ENCODE results near the gene APPL2. TPM values are rescaled to one million over a fixed set of nuclear protein-coding genes. Genes with fewer than 3 reads are reported as not detected.

The APPL2 gene, protein sequence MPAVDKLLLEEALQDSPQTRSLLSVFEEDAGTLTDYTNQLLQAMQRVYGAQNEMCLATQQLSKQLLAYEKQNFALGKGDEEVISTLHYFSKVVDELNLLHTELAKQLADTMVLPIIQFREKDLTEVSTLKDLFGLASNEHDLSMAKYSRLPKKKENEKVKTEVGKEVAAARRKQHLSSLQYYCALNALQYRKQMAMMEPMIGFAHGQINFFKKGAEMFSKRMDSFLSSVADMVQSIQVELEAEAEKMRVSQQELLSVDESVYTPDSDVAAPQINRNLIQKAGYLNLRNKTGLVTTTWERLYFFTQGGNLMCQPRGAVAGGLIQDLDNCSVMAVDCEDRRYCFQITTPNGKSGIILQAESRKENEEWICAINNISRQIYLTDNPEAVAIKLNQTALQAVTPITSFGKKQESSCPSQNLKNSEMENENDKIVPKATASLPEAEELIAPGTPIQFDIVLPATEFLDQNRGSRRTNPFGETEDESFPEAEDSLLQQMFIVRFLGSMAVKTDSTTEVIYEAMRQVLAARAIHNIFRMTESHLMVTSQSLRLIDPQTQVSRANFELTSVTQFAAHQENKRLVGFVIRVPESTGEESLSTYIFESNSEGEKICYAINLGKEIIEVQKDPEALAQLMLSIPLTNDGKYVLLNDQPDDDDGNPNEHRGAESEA
- 112 TPM for total RNA-seq

DNA sequence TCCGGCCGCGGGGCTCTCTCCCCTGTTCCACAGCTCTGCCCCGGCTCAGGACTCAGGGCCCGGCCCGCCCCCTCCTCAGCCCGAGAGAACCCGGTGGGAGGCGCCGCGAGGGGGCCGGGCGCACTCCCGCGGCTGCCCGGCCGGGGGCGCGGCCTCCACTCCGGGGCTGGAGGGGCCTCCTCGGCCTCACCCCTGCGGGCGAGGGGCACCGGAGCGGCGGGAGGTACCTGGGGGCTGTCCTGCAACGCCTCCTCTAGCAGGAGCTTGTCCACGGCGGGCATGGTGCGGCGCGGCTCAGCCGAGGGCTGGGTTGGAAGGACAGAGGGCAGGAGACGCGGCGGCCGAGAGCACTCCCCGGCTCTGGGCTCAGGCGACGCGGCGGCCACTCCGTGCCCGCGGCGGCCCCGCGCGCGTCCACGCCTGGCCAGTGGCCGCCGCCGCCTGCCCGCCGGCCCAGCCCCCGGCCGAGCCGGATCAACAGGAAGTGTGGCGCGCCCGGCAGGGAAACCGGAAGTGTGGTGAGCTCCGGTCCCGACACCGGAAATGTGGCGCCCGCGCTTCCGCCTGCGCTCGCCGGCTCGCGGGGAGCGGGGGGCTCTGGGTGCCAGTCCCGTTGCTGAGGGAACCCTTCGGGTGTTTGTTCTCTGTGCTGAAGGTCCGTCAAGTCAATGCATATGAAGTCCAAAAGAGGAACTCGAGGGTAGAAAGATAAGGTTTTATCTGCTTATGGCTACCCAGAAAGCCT is at the start of gene APPL2:
APPL2 (minus strand) TSS at position 443 of the 745 bp plus-strand sequence; CDS start at position 281, 162 bp downstream.
- peak; percentile 90 for DNase-seq (ENCODE audit: low spot score)

DNA sequence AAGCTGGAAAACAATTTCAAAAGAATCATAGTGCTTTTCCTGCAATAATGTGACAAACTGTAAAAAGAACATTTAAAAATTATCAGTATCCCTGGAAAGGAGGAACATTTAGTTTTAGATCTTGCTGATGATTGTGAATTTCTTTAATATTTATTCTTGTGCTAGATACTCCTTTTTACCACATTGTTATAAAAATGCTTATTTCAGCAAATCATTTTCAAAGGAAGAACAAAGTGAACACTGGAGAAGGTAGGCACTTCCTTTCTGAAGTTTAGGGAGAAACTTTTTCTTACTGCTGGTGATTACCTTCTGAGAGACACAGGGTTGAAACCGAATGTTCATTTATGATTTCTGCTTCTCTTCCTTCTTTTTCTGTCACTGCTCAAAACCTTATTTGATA is 49.4 kb upstream of the APPL2 start:
- no peak for DNase-seq (ENCODE audit: low spot score)

DNA sequence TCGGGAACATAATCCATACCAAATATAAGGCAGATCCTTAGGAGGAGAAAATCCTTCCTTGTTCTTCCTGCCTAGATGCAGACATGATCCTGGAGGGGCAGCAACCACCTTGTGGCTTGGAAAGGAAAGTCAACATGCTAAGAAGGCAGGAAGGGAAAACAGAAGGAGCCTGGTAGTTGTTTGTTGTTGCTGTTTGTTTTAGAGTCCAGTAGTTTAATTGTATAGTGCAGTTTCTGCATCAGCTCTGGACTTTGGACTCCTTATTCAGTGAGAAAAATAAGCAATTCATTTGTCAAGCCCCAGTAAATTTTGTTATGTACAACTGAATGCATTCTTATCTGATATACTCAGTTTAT is 45.7 kb upstream of the APPL2 start:
- peak; percentile 30 for DNase-seq (ENCODE audit: low spot score)

DNA sequence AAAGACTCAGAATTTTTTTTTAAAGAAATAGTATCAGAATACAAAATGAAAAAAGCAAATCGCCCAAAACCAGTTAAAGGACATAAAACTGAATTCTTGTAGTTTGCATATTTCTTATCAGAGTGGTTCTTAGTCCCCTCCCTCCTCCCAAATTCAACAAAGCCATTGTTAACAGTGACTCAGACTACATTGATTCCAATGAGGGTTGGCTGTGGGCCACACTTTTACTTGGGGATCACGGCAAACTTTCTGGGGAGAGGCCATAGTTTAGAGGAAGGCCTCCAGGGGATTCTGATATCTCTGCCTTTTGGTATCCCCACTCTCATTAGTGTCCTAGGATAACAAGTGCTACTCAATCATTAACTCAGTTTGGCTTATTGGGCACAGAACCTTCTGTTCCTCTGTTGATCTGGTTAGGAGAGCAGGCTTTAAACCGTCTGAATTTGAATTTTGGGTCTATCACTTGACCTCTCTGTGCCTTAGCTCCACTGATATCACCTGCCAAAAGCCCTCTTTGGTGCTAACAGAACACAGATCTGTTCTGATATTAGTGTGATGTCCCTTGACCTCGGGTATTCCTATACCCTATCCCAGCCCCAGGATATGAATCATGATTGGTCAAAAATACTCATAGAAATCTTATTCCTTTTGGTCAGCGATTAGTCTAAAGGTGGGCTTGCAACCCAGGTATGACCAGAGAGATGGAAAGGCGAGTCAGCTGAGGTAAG is 45.2 kb upstream of the APPL2 start:
- peak; percentile 68 for DNase-seq (ENCODE audit: low spot score)

DNA sequence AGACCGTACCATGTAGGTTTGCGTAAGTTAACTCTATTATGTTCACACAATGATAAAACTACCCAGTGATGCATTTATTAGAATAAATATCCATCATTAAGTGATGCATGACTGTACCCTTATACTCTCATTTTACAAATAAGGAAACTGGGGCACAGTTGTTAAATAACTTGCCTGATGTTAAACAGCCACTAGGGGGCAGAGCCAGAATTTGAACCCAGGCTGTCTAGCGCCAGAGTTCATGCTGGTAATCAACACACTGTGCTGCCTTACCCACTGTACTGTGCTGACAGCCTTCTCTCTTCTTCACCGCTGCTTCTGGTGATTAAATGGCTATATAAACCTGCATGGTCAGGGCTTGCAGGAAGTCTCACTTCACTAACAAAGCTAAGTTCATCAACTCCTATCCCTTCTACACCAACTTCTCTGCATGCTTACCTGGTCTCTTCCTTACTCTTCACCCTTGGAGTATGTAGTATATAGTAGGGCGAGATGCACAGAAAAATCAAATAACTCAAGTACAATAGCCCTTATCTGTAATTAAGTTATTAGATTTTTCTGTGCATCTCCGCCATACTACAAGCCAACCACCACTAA is 43.6 kb upstream of the APPL2 start:
- peak; percentile 27 for DNase-seq (ENCODE audit: low spot score)

DNA sequence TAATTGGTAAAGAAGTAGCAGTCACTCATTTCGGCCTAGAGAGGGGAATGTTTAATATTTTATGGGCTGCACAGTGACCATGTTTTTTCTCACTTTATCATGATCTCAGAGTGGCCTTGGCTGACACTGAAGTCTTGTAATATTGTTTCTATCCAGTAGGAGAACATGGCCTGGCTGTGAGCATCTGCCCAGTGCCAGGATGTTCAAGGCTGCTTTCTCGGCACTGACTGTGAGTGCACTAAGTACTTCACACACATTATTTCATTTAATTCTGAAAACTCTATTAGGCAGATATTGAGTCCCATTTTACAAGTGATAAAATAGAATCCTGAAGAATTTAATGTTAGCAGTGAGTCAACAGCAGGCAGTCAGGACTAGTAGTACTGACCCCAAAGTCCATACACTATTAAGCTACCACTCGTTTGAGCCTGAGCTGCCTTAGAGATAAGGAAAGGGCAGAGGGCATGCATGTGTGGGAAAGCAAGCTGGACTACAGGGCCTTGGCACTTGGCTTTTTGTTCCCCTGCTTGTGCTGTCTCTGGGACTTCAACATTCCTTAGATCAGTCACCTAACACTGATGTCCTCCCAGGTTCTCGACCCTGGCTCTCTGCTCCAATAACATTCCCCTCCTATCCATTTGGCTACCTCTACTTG is 42.2 kb upstream of the APPL2 start:
- peak; percentile 42 for DNase-seq (ENCODE audit: low spot score)

DNA sequence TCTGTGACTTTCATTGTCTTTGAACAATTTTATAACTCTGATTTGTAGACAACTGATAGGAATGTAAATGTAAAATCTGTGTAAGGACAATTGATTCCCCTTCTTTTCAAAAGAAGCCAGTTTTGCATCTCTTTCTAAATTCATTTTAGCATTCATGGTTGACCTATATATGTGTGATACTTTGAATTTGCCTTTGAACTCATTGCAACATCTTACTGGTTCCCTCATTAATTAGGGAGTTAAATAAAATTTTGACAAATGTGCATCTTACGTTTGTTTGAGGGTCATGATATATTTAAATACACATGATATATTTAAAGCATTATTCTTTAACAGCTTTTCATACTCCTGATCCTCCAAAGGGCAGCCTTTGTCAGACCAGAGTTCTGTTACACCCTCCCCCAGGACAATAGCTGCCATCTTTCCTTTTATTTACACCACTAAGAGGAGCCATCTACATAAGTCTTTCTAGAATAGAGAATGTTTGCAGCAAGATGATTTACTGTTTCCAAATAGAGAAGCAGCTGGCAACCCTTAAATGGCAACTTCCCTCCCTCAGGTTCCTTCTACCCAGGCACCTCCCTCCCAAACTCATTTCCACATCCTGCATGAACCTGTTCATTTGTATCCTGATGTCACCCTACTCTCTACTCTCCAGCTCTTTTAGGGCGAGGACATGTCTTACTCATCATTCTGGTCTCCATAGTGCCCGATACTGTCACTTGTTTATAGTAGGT is 40.2 kb upstream of the APPL2 start:
- no peak for DNase-seq (ENCODE audit: low spot score)

DNA sequence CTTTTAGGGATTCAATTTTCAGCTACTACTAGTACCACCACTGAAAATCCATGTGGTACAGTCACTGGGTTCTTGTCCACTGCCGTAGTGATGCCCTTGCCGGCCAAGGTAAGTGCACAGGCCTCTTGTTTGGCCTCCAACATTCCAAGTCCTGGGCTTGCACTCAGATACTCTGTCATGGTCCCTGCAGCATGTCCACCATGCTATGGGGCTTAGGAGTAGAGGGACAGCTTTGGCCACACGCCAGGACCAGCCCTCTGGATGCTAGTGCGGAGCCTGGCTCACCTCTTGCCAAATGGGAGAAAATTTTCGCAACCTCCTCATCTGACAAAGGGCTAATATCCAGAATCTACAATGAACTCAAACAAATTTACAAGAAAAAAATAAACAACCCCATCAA is 38.6 kb upstream of the APPL2 start:
- DNase-seq (ENCODE audit: low spot score), result no peak

DNA sequence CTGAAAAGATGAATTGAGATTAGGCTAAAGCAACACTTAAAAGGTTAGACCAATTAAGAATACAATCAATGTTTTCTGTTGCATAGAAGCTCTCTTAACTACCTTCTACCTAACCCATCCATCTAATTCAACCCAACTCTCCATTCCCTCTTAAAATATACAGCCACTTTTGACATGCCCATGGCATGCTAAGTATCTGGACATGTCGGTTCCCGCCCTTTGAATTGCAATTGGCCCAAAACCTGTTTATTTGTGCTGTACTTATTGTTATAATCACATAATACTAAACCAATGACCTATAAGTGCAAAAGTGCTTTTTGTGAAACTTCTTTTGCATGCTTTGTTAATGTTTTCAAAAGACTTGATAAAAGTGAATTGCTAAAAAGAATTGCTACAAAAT is 37.6 kb upstream of the APPL2 start:
- no peak for DNase-seq (ENCODE audit: low spot score)

DNA sequence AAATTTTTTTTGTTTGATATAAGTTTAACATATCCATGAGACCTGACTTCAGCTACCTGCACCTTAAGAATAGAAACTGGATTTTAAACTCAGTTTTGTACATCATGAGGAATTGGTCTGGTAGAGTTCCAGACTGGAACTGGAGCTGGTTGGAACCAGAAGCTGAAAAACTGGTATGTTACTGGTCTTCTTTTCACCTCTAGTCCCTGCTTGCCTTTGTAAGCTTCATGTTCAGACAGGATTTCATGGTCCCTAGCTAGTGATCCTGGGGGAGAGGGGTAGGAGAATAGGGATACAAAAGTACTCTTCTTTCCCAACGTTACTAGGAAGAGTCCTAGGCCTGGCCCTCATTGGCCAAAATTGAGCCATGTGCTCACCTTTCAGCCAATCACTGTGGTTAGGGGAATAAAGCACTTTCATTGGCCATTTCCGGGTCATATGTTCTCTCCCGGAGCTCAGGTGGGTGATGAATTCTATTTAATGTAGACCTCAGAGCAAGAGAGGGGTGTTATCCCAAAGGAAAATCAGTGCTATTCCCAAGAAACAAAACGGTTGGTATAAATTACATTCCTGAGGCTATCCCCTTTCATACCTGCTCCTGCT is 36.9 kb upstream of the APPL2 start:
- no peak for DNase-seq (ENCODE audit: low spot score)

DNA sequence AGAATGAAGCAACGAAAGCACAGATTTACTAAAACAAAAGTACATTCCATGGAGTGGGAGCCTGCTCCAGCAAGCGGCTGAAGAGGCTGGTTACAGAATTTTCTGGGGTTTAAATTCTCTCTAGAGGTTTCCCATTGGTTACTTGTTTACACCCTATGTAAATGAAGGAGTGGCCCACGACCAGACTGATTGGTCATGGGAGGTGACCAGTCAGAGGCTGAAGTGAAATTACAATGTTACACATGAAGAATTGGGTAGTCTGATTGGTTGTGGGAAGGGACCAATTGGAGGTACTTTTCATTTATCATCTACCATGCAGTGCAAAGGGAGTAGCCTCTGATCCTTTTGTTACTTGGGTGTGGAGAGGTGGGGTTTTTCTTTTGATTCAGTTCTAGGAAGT is 36.2 kb upstream of the APPL2 start:
- no peak for DNase-seq (ENCODE audit: low spot score)

DNA sequence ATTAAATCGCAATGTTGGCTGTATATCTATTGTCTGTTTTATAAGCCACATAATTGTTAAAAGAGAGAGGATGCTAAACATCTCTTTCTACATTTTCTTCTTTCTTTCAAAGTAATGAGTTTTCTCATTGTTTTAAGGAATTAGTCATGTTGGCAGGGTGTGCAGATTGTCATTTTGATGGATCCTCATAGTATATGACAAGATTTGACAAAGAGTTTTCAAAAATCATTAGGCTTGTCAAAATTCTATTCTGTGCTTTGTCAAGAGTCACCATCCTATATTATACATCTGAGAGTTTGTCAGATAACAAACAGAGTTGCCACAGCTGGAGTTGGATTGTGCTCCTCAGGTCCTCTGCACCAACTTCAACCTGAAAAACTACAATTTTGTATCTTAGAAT is 35.4 kb upstream of the APPL2 start:
- DNase-seq (ENCODE audit: low spot score), result no peak

DNA sequence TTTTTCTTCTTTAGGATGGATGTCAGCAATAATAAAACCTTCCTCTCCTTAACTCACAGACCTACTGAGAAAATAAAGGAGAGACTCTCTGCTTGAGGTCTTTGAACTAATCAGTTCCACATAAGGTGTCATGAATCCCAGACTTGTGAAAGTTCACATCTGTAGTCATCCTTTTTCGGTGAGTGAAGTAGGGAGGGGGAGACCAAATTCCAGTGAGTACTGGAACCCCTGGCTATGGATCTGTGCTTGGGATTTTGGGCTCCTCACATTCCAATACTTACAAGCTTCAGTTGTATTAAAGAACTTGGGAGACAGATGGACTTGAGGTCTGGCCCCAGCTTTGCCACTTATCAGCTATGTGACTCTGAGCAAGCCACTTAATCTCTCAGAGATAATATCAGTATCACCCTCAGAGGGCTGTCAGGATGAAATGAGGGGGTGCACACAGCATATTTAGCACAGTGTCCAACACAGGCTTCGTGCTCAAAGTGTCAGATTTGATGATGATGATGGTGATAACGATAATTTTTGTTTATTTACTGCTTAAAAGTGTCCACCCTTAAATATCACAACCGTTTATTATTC is 34.8 kb upstream of the APPL2 start:
- DNase-seq (ENCODE audit: low spot score), result no peak

DNA sequence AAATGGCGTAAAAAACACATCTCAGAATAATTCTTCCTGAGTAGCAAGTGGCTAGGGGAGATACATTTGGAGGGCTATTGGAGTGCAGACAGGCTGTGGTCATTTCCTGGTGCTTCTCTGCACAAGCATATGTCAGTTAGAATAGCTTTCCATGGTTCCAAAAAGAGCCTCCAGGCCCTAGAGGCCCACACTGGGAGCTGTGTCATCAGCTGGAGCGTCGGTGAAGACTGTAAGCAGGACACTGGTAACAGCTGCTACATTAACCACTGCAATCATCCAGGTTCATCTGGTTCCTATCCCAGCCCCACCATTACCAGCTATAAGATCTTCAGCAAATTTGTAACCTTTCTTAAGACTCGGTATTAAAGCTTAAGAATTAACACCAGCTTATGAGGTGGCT is 31.7 kb upstream of the APPL2 start:
- no peak for DNase-seq (ENCODE audit: low spot score)

DNA sequence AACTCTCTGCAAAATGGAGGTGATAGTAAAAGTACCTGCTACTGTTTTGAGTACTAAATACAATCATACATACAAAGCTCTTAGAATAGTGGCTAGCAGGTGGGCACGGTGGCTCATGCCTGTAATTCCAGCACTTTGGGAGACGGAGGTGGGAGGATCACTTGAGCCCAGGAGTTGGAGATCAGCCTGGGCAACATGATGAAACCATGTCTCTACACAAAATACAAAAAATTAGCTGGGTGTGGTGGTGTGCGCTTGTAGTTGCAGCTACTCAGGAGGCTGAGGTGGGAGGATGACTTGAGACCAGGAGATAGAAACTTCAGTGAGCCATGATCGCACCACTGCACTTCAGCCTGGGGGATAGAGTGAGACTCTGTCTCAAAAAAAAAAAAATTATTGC is 28.8 kb upstream of the APPL2 start:
- no peak for DNase-seq (ENCODE audit: low spot score)

DNA sequence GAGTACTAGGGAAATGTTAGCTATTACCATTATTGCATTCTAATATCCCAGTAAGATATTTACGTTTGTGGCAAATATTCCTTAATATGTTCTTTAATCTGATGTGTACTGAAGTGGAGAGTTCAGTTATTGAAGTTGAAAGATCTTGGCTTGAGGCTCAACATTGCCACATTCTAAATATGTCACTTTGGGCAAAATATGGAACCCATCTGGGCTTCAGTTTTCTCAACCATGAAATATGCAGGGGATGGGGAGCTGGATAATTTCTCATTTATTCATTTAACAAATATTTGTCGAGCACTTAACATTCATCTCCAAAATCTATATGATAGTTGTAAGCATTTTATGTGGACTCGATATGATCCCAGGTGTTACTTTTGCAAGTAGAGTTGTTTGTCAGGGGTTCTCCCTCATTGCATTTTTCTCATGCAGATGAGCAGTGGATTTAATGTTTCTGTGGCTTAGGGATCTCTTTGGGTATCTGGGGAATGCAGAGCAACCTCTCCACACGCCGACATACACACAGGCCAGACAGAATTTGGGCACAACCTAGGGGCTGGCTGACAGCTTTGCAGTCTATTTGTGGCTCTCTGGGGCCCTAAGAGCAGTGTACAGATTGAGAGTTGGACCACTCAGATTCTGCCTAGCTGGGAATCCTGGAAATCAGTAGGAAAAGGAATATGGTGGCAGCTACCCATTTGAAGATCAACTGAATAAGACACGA is 26.6 kb upstream of the APPL2 start:
- no peak for DNase-seq (ENCODE audit: low spot score)

DNA sequence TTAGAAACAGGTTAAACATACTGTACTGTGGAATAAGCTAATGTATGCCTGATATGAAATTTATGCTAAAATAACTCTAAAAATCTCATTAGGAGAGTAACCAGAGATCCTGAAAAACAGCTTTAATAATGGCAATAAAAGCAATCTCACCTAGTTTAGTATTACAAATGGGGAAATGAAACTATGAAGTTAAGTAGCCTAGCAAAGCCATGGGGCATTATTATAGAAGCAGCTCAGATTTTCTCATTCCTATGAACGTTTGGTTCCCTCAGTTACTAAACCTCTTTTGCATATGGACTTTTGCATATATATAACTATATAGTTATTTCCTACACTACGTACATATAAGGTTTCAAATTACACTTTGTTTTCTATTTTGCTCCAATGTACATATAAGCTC is 25.0 kb upstream of the APPL2 start:
- no peak for DNase-seq (ENCODE audit: low spot score)

DNA sequence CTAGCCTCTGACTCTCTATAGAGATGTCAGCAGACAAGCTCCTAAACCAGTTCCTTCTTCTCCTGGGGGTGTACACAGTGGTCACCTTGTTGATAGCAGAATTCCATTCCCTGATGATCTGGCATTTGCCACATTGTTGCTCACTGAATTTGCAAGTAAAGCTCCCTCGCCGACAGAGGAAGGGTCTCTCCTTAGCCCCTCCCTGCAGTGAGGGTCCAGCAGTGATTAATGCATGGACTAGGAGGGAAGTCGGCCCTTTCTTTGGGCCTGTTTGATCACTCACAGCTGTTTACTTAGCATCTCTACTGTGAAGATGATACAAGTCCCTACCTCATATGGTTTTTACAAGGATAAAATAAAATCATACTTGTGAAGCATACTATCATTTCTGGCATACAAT is 23.3 kb upstream of the APPL2 start:
- DNase-seq (ENCODE audit: low spot score), result no peak

DNA sequence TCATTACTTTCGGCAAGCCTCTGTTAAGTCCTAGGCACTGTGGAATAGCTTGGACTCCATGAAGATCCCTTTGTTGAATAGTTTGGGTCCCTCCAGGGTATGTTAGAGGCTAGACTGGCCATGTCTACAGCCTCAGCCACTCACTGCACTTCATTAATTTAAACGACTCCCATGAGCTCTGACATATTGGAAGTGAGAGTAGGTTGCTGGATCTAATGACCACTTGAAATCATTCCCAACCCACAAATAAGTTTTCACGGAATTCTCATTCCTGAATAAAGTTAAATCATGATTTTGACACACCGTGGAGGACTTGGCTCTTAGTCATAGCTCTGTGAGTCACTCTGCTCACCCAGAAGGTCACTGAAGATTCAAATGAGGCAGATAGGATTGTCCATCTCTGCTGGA is 21.4 kb upstream of the APPL2 start:
- no peak for DNase-seq (ENCODE audit: low spot score)
